ENCODE data around the gene NME7.
"Not testable (repeated sequence)": the region's sequence is repeated elsewhere in the genome, so short reads cannot be mapped to it uniquely, and the experiment has no call there.

The NME7 gene

GRCh38 chr1:169342096-169342495 lies 25.5 kb downstream of the NME7 start:
- DNase-seq (ENCODE audit: low read depth), result not testable (repeated sequence)

GRCh38 chr1:169340882-169341281 lies 26.7 kb downstream of the NME7 start:
- DNase-seq (ENCODE audit: low read depth), result no peak

GRCh38 chr1:169339773-169340172 lies 27.8 kb downstream of the NME7 start:
- DNase-seq (ENCODE audit: low read depth), result no peak

GRCh38 chr1:169338617-169339016 lies 29.0 kb downstream of the NME7 start:
- no peak for DNase-seq (ENCODE audit: low read depth)

- not testable (repeated sequence) for DNase-seq (ENCODE audit: low read depth)
These were observed 30.5 kb downstream of the NME7 start for GRCh38 chr1:169336947-169337715.

GRCh38 chr1:169334727-169335126 lies 32.9 kb downstream of the NME7 start:
- not testable (repeated sequence) for DNase-seq (ENCODE audit: low read depth)

GRCh38 chr1:169330927-169331326 lies 36.7 kb downstream of the NME7 start:
- DNase-seq (ENCODE audit: low read depth), result no peak

GRCh38 chr1:169329383-169329782 lies 38.2 kb downstream of the NME7 start:
- DNase-seq (ENCODE audit: low read depth), result no peak

- no peak for DNase-seq (ENCODE audit: low read depth)
These were observed 39.7 kb downstream of the NME7 start for GRCh38 chr1:169327875-169328274.

GRCh38 chr1:169326956-169327268 lies 40.7 kb downstream of the NME7 start:
- DNase-seq (ENCODE audit: low read depth), result peak; percentile 12

GRCh38 chr1:169326261-169326955 lies 41.2 kb downstream of the NME7 start:
- no peak for DNase-seq (ENCODE audit: low read depth)

GRCh38 chr1:169325117-169325516 lies 42.5 kb downstream of the NME7 start:
- DNase-seq (ENCODE audit: low read depth), result no peak

- no peak for DNase-seq (ENCODE audit: low read depth)
These were observed 45.5 kb downstream of the NME7 start for GRCh38 chr1:169322138-169322537.

- DNase-seq (ENCODE audit: low read depth), result peak; percentile 59
These were observed 46.1 kb downstream of the NME7 start for GRCh38 chr1:169321539-169321938.

- no peak for DNase-seq (ENCODE audit: low read depth)
These were observed 48.9 kb downstream of the NME7 start for GRCh38 chr1:169318536-169319244.

- DNase-seq (ENCODE audit: low read depth), result no peak
These were observed 51.0 kb downstream of the NME7 start for GRCh38 chr1:169316556-169316955.

- DNase-seq (ENCODE audit: low read depth), result peak; percentile 96
These were observed 55.3 kb downstream of the NME7 start for GRCh38 chr1:169312084-169312954.

GRCh38 chr1:169309178-169310166 lies 58.1 kb downstream of the NME7 start:
- no peak for DNase-seq (ENCODE audit: low read depth)

- no peak for DNase-seq (ENCODE audit: low read depth)
These were observed 59.1 kb downstream of the NME7 start for GRCh38 chr1:169308313-169309039.

- no peak for DNase-seq (ENCODE audit: low read depth)
These were observed 60.4 kb downstream of the NME7 start for GRCh38 chr1:169307176-169307575.

Measured in amniotic epithelial cell (primary cell).